NCI-H446 (cell line): ENCODE data around the gene ZNF768.
"Not testable (repeated sequence)": the region's sequence is repeated elsewhere in the genome, so short reads cannot be mapped to it uniquely, and the experiment has no call there.

Source experiments
- DNase-seq, 2 experiments: peaks; one replicate each; lab custom pipeline; 2025; lab: John Stamatoyannopoulos, UW

Gene ZNF768

GRCh38 chr16:30510376-30510938 lies 15.9 kb downstream of the ZNF768 start:
- DNase-seq, result no peak

- no peak for DNase-seq
These were observed 17.1 kb downstream of the ZNF768 start for GRCh38 chr16:30509081-30509765.

GRCh38 chr16:30503403-30504296 lies 22.7 kb downstream of the ZNF768 start:
- no peak for DNase-seq

GRCh38 chr16:30499284-30499683 lies 27.1 kb downstream of the ZNF768 start:
- no peak for DNase-seq

DNA sequence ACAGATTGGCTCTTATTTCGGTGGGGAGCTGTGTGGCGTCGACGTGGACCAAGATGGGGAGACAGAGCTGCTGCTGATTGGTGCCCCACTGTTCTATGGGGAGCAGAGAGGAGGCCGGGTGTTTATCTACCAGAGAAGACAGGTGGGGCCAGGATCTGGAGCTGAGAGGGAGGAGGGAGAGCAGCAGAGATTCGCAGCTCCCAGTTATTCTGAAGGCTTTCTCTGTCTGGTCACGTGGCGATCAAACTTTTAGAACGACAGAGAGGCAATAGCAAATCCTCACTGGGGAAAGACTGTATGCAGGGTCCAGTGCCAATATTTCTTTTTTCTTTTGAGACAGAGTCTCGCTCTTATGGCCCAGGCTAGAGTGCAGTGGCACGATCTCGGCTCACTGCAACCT lies 31.7 kb downstream of the ZNF768 start:
- DNase-seq, result no peak

GRCh38 chr16:30493941-30494488 lies 32.4 kb downstream of the ZNF768 start:
- DNase-seq, result no peak

- no peak for DNase-seq
These were observed 34.5 kb downstream of the ZNF768 start for GRCh38 chr16:30491744-30492308.

DNA sequence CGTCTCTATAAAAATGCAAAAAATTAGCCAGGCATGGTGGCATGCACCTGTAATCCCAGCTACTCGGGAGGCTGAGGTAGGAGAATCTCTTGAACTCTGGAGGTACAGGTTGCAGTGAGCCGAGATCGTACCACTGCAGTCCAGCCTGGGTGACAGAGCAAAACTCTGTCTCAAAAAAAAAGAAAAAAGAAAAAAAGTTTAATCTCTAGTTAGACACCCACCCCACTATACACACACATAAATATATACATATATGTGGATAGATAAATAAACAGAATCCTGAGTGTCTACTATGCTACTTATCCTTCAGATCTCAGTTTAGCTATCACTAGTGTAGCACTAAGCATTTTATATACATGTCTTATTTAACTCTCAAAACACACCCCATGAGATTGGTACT lies 35.1 kb downstream of the ZNF768 start:
- no peak for DNase-seq

- no peak for DNase-seq
These were observed 36.2 kb downstream of the ZNF768 start for GRCh38 chr16:30490210-30490609.

DNA sequence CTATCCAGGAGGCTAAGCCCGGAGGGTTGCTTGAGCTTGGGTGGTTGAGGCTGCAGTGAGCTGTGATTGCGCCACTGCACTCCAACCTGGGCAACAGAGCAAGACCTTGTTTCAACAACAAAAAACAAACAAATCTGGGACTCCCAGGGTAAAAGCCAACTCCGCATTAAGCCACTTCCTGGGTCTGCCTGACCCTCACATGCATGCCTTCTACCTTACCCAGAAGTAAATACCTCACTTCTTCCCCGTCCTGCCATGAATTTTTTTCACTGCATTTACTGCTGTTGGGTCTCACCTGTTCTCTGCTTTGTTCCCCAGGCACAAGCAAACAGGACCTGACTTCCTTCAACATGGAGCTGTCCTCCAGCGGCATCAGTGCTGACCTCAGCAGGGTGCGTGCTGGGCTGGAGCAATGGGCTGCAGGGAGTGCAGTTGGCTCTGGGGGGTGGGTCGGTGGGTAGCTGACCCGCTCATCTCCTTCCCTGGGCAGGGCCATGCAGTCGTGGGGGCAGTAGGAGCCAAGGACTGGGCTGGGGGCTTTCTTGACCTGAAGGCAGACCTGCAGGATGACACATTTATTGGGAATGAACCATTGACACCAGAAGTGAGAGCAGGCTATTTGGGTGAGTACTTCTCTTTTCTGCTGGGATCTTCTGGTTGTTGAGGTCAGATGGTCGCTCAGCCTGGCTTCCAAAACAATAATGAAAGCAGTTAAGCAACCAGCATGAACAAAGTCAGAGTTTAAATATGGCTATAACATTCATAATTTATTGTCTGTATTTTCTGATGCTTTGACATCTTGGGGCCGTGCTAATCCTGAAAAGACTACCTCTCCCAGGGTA lies 37.4 kb downstream of the ZNF768 start:
- DNase-seq, result no peak

DNA sequence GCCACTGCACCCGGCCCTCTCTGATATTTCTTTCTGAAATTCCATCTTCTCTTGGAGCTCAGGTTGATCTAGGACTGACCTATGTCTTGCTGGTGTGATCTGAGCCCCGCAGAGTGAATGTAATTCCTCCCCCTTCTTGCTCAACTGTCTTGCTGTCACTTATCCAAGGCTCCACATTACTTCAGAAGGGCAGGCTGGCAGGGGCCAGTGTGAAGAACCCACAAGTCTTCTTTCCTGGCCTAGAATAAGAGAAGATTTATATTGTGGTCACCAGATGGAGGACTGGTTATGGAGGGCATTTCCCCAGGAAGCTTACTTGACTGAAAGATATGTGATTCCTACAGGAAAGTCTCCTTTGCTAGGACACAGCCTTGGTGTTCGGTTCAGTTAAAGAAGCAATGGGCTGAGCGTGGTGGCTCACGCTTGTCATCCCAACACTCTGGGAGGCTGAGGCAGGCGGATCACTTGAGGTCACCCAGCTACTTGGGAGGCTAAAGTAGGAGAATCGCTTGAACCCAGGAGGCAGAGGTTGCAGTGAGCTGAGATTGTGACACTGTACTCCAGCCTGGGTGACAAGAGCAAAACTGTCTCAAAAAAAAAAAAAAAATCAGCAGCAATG lies 40.4 kb downstream of the ZNF768 start:
- DNase-seq, result no peak

DNA sequence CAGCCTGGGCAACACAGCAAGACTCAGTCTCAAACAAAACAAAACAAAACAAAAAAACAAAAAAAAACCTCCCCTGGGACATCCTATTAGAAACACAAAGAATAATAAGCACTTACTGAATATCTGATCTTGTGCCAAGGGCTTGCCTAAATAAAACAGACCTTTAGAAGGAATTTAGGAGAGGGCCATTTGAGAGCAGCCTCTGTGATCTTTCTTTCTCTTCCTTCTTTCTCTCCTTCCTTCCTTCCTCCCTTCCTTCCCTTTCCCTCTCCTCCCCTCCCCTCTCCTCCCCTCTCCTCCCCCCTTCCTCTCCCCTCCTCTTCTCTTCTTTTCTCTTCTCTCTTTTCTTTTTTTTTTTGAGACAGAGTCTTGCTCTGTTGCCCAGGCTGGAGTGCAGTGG lies 41.5 kb downstream of the ZNF768 start:
- no peak for DNase-seq

DNA sequence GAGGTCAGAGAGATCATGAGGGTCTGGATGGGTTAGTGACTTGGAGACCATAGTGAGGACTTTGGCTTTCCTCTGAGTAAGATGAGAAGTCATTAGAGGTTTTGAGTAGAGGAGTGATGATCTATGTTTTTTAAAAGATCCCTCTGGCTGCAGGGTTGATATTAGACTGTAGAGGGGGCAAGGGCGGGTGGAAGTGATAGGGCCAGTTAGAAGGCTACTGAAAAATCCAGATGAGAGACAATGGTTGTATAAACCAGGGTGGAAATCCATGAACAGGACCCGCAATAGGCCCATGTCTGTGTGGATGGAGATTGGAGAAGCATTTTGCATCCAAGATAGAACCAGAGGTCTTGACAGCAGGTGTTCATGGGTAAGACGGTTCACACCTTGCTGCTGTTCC lies 44.0 kb downstream of the ZNF768 start:
- DNase-seq, result no peak

DNA sequence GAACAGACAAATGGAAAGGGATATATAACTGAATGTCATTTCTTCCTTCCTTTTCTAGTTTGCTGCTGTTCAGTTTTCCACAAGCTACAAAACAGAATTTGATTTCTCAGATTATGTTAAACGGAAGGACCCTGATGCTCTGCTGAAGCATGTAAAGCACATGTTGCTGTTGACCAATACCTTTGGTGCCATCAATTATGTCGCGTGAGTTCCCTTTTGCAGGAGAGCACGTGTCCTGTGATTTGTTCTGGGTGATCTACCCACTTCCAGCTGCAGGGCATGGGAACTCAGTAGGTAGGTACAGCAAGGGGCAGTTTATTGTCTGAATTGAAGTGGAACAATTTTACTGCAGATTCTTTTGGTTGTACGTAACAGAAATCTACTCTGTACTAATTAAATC lies 45.0 kb downstream of the ZNF768 start:
- no peak for DNase-seq

DNA sequence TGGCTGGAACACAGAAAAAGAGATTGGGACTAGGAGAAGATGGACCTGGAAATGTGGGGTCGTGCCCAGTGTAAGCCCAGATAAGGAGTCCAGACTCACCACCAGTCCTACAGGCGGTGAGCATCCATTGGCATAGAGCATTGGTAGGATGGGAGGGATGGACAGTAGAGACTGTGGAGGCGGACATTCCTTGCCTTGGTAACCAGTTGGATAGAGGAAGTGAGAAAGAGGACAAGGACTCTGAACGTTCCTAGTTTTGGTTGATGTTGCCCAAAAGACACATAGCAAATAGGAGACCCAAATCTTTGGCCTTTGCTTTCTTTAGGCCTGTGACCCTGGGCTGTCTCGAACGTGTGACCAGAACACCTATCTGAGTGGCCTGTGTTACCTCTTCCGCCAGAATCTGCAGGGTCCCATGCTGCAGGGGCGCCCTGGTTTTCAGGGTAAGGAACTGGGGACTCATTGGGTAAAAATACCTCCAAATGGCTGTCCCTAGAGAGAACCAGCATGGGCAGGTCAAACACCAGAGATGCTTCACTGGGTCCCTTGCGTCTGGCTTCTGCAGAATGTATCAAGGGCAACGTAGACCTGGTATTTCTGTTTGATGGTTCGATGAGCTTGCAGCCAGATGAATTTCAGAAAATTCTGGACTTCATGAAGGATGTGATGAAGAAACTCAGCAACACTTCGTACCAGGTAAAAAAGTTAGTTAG lies 47.4 kb downstream of the ZNF768 start:
- no peak for DNase-seq

DNA sequence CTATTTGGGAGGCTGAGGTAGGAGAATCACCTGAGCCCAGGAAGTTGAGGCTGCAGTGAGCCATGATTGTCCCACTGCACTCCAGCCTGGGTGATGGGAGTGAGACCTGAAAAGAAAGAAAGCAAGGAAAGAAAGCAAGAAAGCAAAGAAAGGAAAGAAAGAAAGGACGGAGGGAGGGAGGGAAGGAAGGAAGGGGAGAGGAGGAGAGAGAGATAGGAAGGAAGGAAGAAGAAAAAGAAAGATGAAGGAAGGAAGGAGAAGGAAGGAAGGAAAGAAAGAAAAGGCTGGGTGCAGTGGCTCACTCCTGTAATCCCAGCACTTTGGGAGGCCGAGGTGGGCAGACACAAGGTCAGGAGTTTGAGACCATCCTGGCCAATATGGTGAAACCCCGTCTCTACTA lies 48.6 kb downstream of the ZNF768 start:
- not testable (repeated sequence) for DNase-seq

DNA sequence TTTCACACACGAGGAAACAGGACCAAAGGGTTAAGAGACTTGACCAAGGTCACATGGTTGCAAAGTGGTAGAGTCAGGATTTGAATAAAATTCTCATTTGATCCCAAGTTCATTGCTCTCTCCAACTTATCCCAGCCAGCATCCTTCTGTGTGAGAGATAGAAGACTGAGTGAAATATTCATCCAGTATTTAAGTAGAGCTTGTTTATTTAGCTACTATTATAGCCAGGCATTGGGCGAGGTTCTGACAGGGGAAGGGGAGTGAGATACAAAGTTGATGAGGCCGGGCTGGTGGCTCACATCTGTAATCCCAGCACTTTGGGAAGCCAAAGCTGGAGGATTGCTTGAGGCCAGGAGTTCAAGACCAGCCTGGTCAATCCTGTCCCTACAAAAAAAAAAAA lies 49.4 kb downstream of the ZNF768 start:
- DNase-seq, result no peak

DNA sequence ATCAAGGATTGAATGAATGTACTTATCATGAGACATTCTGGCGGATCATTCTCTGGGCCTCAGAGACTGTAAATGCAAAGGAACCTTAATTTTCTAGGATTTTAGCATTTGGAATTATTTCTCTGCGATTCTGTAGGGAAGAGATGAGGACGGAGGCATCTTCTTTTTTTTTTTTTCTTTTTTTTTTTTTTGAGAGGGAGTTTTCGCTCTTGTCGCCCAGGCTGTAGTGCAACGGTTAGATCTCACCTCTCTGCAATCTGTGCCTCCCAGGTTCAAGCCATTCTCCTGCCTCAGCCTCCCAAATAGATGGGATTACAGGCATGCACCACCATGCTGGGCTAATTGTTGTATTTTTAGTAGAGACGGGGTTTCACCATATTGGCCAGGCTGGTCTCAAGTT lies 51.7 kb downstream of the ZNF768 start:
- no peak for DNase-seq

GRCh38 chr16:30474074-30474452 lies 52.3 kb downstream of the ZNF768 start:
- DNase-seq, result no peak
